GM21737 (cell line): ENCODE results near the gene RHOV.

Experiments used
- ATAC-seq: cut with Tn5 transposase; IDR thresholded peaks from one replicate; pipeline ENCODE4 v1.9.1; 2021; ENCODE audit warnings: mild to moderate bottlenecking, moderate library complexity; ENCODE audit not compliant: unreplicated experiment

RHOV gene

GRCh38 chr15:40846841-40847222 is 27.2 kb downstream of the RHOV start:
- ATAC-seq = no peak

DNA sequence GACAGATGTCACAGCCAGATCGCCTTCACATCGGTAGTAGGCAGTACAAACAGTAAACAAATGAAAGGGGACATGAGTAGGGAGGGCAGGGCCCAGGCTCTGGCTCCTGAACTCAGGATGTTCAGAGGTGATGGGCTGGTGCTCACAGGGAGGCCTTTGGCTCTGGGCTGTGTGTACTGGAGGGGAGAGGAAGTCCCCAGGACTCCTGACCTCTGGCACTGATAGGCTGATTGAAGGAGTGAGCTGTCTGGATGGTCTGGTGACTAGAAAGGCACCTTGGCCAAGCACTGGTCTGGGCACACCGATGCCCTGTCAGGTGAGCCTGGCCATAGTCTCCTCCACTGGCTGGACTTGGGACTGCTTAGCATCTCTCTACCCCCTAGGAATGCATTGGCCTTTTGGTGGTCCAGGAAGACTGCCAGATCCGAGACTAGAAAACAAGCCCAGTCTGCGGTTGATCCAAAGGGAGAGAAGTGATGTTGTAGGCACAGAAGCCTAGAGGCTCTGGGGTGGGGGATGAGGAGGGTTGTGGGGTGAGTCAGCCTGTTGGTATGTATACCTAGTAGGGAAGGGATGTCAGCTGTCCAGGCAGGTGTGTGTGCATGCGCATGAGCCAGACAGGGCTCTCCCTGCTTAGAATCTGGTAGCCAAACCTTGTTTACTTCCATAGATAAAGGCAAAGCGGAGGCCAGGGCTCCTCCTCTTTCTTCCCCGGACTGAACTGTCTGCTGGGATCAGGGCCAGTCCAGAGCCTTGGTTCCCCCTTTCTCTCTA is 28.3 kb downstream of the RHOV start:
- no peak for ATAC-seq

- ATAC-seq = no peak
Observed at GRCh38 chr15:40845036-40845435, 29.0 kb downstream of the RHOV start.

GRCh38 chr15:40844696-40845030 is 29.4 kb downstream of the RHOV start:
- ATAC-seq = no peak

- ATAC-seq = no peak
Observed at GRCh38 chr15:40843885-40844695, 29.9 kb downstream of the RHOV start, which contains the start of gene SPINT1. Gene SPINT1, plus strand, starts transcription at chr15:40844048. Its CDS starts 507 bp downstream, at chr15:40844555.

DNA sequence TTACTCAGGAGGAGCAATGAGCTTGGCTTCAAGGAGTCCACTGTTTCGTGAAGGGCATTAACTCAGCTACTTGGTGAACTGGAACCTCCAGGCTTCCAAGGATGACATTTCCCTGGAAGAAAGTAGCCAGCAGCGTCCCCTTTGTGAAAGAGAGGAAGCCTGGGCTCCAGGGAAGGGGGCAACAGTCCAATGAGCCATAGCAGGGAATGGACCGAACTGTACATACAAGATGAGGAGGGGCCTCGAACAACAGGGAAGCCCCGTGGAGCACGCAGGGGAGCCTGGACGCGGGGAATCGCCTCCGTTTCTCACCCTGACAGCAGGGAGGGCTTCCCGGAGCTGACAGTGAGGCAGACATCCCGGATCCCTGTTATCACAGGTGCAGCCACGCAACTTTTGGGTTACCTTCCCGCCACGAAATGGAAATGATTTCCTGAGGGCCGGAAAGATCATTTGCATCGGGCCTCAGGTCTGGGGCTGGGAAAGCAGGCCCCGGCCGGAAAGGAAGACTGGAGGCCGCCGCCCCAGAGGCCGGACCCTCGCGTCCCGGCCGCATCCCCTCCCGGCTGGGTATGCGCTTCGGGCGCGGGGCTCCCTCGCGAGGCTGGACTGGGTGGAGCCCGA is 30.7 kb downstream of the RHOV start:
- no peak for ATAC-seq

GRCh38 chr15:40841741-40842140 is 32.3 kb downstream of the RHOV start:
- ATAC-seq = no peak

DNA sequence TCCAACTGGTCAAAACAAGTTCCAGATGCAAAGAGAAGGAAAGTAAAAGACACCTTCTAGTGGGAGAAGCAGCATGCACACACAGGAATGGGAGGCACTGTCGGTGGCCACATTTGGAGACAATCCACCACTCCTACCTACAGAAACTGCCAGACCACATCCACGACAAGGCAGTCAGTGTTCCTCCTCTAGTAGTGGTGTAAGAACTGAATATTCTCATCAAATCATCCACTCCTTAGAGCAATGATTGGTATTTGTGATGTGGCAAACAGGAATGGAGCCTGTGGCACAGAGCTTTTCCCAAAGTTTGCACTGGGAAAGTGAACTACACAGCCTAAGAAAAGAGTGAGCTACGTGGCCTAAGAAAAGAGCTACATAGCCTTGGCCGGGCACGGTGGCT is 35.3 kb downstream of the RHOV start:
- no peak for ATAC-seq

DNA sequence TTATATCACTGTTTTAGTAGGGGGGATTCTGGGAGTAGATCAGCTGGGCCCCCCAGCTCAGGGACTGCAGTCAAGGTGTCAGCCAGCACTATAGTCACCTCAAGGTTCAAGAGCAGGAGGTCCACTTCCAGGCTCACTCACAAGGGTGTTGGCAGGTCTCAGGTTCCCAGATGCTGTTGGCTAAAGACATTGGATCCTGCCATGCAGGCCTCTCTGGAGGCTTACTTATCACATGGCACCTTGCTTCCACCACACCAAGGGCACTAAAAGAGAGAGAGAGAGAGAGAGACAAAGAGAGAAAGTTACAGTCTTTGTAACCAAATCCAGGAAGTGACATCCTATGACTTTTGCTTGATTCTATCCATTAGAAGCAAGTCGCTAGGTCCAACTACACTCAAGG is 38.0 kb downstream of the RHOV start:
- ATAC-seq = no peak

- no peak for ATAC-seq
Observed at GRCh38 chr15:40832903-40833302, 41.1 kb downstream of the RHOV start.

- no peak for ATAC-seq
Observed at GRCh38 chr15:40831861-40832260, 42.2 kb downstream of the RHOV start.

DNA sequence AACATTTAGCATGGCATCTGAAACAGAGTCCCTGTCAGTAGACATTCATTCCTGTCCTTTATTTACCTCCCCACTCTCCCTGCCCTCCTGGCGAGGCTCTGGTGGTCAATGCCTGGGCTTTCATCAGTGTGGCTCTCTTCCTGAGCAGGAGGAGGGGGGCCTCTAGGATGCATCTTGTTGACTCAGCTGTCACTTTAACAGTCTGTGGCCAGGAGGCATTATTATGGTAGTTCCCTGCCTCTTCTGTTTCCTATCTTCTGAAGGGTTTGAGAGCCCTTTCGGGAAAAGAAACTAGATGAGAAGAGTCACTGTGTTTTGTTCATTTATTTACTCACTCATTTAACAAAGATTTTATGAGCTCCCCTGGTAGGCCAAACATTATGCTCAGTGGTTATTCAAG is 43.1 kb downstream of the RHOV start:
- ATAC-seq = no peak

- ATAC-seq = no peak
Observed at GRCh38 chr15:40829115-40829514, 44.9 kb downstream of the RHOV start.

GRCh38 chr15:40828447-40829036 is 45.5 kb downstream of the RHOV start, which contains the start of gene PPP1R14D:
Gene PPP1R14D, minus strand, starts transcription at chr15:40828708. Its CDS starts 67 bp downstream, at chr15:40828641.
- ATAC-seq = no peak

GRCh38 chr15:40826423-40827075 is 47.5 kb downstream of the RHOV start:
- ATAC-seq = no peak

GRCh38 chr15:40825661-40826422 is 48.2 kb downstream of the RHOV start:
- ATAC-seq = no peak

DNA sequence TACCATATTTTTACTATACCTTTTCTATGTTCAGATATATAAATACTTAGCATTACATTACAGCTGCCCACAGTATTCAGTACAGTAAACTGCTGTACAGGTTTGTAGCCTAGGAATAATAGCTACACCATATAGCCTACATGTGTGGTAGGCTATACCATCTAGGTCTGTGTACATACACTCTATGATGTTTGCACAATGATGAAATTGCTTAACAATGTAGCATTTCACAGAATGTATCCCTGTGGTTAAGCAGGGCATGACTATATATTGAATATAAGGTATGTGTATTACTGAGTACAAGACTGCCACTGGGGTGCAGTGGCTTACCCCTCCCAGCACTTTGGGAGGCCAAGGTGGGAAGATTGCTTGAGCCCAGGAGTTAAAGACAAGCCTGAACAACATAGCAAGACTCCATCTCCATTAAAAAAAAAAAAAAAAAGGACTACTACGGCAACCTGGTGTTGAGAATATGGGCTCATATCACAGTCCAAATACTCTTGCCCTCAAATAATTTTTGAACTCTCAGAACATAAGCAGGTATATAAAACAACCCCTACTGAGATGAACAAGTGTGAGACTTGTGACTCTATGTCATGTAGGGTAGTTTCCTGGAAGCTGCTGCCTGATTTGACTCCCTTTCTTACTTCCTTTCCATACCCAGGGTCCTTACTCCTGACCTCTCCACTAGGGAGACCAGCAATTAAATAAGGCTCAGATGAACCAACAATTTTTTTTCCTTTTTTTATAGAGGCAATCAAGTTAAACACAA is 50.3 kb downstream of the RHOV start:
- no peak for ATAC-seq
